HEK293 (cell line): ENCODE results near the gene CCDC24.

ENCODE experiments used
- CTCF ChIP-seq: fragments of 450-650 bp; formaldehyde crosslinking; IDR thresholded peaks from 2 replicates; pipeline ENCODE4 v1.5.1; 2016; ENCODE audit warnings: missing biosample characterization, missing genetic modification characterization
- IKZF3 ChIP-seq: fragments of 450-650 bp; IDR thresholded peaks from 2 replicates; pipeline ENCODE4 v1.5.0; 2018; ENCODE audit warnings: missing biosample characterization, mild to moderate bottlenecking, missing genetic modification characterization, moderate library complexity
- PRDM10 ChIP-seq: fragments of 450-650 bp; formaldehyde crosslinking; IDR thresholded peaks from 2 replicates; pipeline ENCODE4 v1.5.1; 2016; ENCODE audit warnings: missing biosample characterization, missing genetic modification characterization
- SALL2 ChIP-seq: fragments of 450-650 bp; formaldehyde crosslinking; IDR thresholded peaks from 2 replicates; pipeline ENCODE4 v1.5.0; 2017; ENCODE audit warnings: missing biosample characterization, mild to moderate bottlenecking, missing genetic modification characterization, borderline replicate concordance
- YY2 ChIP-seq: fragments of 450-650 bp; formaldehyde crosslinking; IDR thresholded peaks from 2 replicates; pipeline ENCODE4 v1.5.1; 2016; ENCODE audit warnings: missing biosample characterization, missing genetic modification characterization
- ZNF175 ChIP-seq: fragments of 450-650 bp; formaldehyde crosslinking; IDR thresholded peaks from 2 replicates; pipeline ENCODE4 v1.5.1; 2016; ENCODE audit warnings: missing biosample characterization, missing genetic modification characterization
- ZNF266 ChIP-seq: fragments of 450-650 bp; formaldehyde crosslinking; IDR thresholded peaks from 2 replicates; pipeline ENCODE4 v1.5.1; 2016; ENCODE audit warnings: missing biosample characterization, missing genetic modification characterization, low read depth
- ZNF274 ChIP-seq, 2 experiments: fragments of 200-500 bp in 1 of 2; fragments of 450-650 bp in 1 of 2; sonication (Bioruptor generic) in 1 of 2; formaldehyde crosslinking in 1 of 2; IDR thresholded peaks; 2 replicates each; pipeline versions ENCODE4 v1.5.1 to v1.6.1; 2014 to 2016; ENCODE audit warnings: borderline replicate concordance in 1 of 2, inconsistent platforms in 1 of 2, low read length in 1 of 2, missing biosample characterization in 1 of 2, missing genetic modification characterization in 1 of 2
- ZNF513 ChIP-seq: fragments of 450-650 bp; IDR thresholded peaks from 2 replicates; pipeline ENCODE4 v1.5.1; 2018; ENCODE audit warnings: missing biosample characterization, missing genetic modification characterization
- ZNF514 ChIP-seq: fragments of 450-650 bp; formaldehyde crosslinking; IDR thresholded peaks from 2 replicates; pipeline ENCODE4 v1.5.1; 2016; ENCODE audit warnings: missing biosample characterization, missing genetic modification characterization
- ZNF561 ChIP-seq: fragments of 450-650 bp; IDR thresholded peaks from 2 replicates; pipeline ENCODE4 v1.5.1; 2018; ENCODE audit warnings: missing biosample characterization, missing genetic modification characterization, borderline replicate concordance

GRCh38 chr1:43996733-43997115 is 5.3 kb downstream of the CCDC24 start:
- TF ChIP-seq CTCF (tag by site-specific recombination), result no peak
- TF ChIP-seq YY2 (tag by site-specific recombination), result no peak
- no peak for TF ChIP-seq IKZF3
- TF ChIP-seq ZNF513 (tag by site-specific recombination), result no peak
- TF ChIP-seq ZNF274 (IDR thresholded peaks at IDR 0.05; ENCODE audit: low read length), result no peak
- no peak for TF ChIP-seq ZNF274 (tag by site-specific recombination; IDR thresholded peaks at IDR 0.05; ENCODE audit: borderline replicate concordance)
- TF ChIP-seq ZNF514 (tag by site-specific recombination), result no peak
- TF ChIP-seq ZNF561 (tag by site-specific recombination), result no peak
- TF ChIP-seq SALL2 (tag by site-specific recombination), result no peak
- no peak for TF ChIP-seq ZNF175 (tag by site-specific recombination)
- no peak for TF ChIP-seq ZNF266 (tag by site-specific recombination)
- no peak for TF ChIP-seq PRDM10 (tag by site-specific recombination)
